Thoracic aorta (tissue), 2 donors: ENCODE results near the gene SETD2. TPM values are rescaled to one million over a fixed set of nuclear protein-coding genes. Genes with fewer than 3 reads are reported as not detected.

ENCODE experiments used
- ATAC-seq: fragments of 150-250 bp; one replicate; pipeline ENCODE4 v1.8.0; 2017; ENCODE audit warnings: low read depth; ENCODE audit not compliant: insufficient number of reproducible peaks, low FRiP score
- DNase-seq: peaks from one replicate; pipeline ENCODE4 v3.0.0-alpha.2; 2020; ENCODE audit warnings: low spot score
- H3K27ac ChIP-seq, 2 donors: fragments of 200-600 bp; sonication (generic); 1 replicate in 1 of 2; 2 replicates in 1 of 2; pipeline ENCODE4 v1.5.1; 2016; ENCODE audit warnings: mild to moderate bottlenecking in 2 of 2, moderate library complexity in 2 of 2
- H3K27me3 ChIP-seq: fragments of 200-600 bp; sonication (generic); replicated peaks from 2 replicates; pipeline ENCODE4 v1.6.0; 2016; ENCODE audit warnings: mild to moderate bottlenecking; ENCODE audit not compliant: insufficient read depth
- H3K36me3 ChIP-seq: fragments of 200-600 bp; sonication (generic); one replicate; pipeline ENCODE4 v1.5.1; 2016
- H3K4me1 ChIP-seq, 2 donors: fragments of 200-600 bp; sonication (generic); 1 replicate in 1 of 2; 2 replicates in 1 of 2; pipeline versions ENCODE4 v1.5.1 to v1.6.0; 2016; ENCODE audit warnings: low read depth in 2 of 2, mild to moderate bottlenecking in 1 of 2; ENCODE audit not compliant: control insufficient read depth in 1 of 2
- H3K4me3 ChIP-seq: fragments of 200-600 bp; sonication (generic); 2 replicates; pipeline ENCODE4 v1.5.1; 2016; ENCODE audit warnings: mild to moderate bottlenecking
- H3K9me3 ChIP-seq: fragments of 200-600 bp; sonication (generic); 2 replicates; pipeline ENCODE4 v1.5.1; 2016
- CTCF ChIP-seq: fragments of 200-600 bp; sonication (generic); IDR thresholded peaks from one replicate; pipeline ENCODE4 v1.5.1; 2019; ENCODE audit warnings: antibody characterized with exemption
- total RNA-seq, 2 donors: library from RNA; depleted of rRNA; stranded (reverse); fragments of >200 nt; gene quantifications; one replicate each; pipeline versions ENCODE4 v1.1.0 to v1.2.3, GENCODE V29; 2016

Gene SETD2
- total RNA-seq, 2 donors from 2014 or later: 44.3 to 78.9 TPM

GRCh38 chr3:46978985-46979944, 184.6 kb downstream of the SETD2 start, which contains the start of gene NBEAL2:
Gene NBEAL2 (plus strand): TSS chr3:46979666. CDS start chr3:46979862, 196 bp downstream.
- TF ChIP-seq CTCF: peak; percentile 8
- peaks cover 31 to 49% of the 10 kb centered on the region in 2 donors for H3K4me1 ChIP-seq
- peak within 1 kb of the TSS; percentile 86 for H3K4me3 ChIP-seq
- no peaks in the 10 kb centered on the region for H3K27me3 ChIP-seq
- no peaks in the 10 kb centered on the region for H3K36me3 ChIP-seq
- ATAC-seq (peak; percentile 45), DNase-seq (peak; percentile 89)
- peak within 1 kb of the TSS; percentile 81 to 82 for H3K27ac ChIP-seq
- H3K9me3 ChIP-seq: no peaks in the 10 kb centered on the region

DNA sequence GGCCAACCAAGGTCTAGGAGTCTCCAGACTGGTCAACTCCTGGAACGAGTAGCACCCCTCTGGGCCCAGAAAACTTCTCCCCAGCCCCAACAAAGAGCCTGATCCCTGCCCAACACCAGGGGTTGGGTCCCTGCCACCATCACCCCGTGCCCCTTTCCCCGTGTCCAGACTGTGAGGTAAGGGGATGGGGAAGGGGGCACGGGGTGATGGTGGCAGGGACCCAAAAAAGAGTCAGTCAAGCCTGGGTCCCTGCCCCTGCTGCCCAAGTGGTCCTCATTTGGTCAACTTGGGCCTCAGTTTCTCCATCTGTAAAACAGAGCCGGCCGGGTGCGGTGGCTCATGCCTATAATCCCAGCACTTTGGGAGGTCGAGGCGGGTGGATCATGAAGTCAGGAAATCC, 185.5 kb downstream of the SETD2 start:
- Histone ChIP-seq H3K36me3 (no peaks in the 10 kb centered on the region), H3K4me1 (peaks cover 32 to 55% of the 10 kb centered on the region in 2 donors), H3K4me3 (peak overlapping the region; percentile 86), H3K9me3 (no peaks in the 10 kb centered on the region), H3K27me3 (no peaks in the 10 kb centered on the region), H3K27ac (peak overlapping the region; percentile 81 to 82)
- no peak for TF ChIP-seq CTCF
- no peak for ATAC-seq
- DNase-seq: no peak

- no peaks in the 10 kb centered on the region for H3K9me3 ChIP-seq
- no peak overlapping the region for H3K4me3 ChIP-seq
- TF ChIP-seq CTCF: no peak
- H3K27ac ChIP-seq: peak overlapping the region in 1 of 2 donors; percentile 81
- H3K27me3 ChIP-seq: no peaks in the 10 kb centered on the region
- no peaks in the 10 kb centered on the region for H3K36me3 ChIP-seq
- DNase-seq (no peak), ATAC-seq (no peak)
- peaks cover 32 to 55% of the 10 kb centered on the region in 2 donors for H3K4me1 ChIP-seq
Observed at GRCh38 chr3:46977811-46978195, 186.1 kb downstream of the SETD2 start.

DNA sequence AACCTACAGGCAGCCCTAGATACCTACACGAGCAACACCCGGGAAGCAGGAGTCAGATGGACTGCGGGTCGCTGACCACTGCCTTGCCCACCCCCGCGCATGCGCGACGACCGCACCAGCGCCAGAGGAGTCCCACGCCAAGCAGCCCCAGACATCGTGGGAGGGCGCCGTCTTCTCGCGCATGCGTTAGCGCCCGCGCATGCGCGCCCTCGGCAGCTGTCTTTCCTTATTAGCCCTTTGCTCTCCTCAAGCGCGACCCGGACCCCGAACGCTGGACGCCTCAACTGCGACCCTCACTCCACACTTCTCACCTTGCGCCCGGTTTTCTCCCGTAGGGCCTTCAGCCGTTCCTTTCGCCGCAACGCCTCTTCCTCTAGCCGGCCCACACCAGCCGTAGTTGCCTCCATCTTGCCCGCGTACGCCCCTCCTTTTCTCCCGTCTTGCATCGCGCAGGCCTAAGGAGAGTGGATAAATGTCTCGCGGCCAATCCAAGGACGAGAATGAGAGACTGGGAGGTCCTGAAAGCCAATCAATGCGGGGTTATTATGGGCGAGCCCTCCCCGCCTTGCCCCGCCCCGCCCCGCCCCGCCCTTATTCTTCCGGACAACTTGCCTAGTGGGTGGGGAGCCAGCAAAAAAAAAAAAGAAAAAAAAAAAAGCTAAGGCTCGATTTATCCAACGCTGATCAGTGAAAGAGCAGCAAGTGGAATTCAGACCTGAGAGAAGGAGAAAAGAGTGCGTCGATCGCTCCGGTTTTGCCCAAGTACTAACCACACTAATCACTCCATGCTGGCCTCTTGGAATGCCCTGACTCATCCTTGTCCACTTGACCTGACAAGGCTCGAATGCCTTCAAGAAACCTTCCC, 187.4 kb downstream of the SETD2 start, which contains the start of gene CCDC12:
Gene CCDC12, minus strand, starts transcription at position 420 of the 865 bp plus-strand sequence. Its CDS starts 13 bp downstream, at position 407.
- peak; percentile 96 for ATAC-seq
- H3K36me3 ChIP-seq: no peaks in the 10 kb centered on the region
- H3K27ac ChIP-seq: peak within 1 kb of the TSS; percentile 84 to 93
- no peaks in the 10 kb centered on the region for H3K9me3 ChIP-seq
- H3K4me1 ChIP-seq: peaks cover 37 to 62% of the 10 kb centered on the region in 2 donors
- no peaks in the 10 kb centered on the region for H3K27me3 ChIP-seq
- peak; percentile 98 for DNase-seq
- TF ChIP-seq CTCF: no peak
- H3K4me3 ChIP-seq: peak within 1 kb of the TSS; percentile 99
